HEK293 (cell line): ENCODE measurements around the gene ERVMER34-1.

Experiments used
- ZNF792 ChIP-seq: fragments of 450-650 bp; formaldehyde crosslinking; IDR thresholded peaks from 2 replicates; pipeline ENCODE4 v1.5.1; 2016; ENCODE audit warnings: missing biosample characterization, missing genetic modification characterization
- TF ChIP-seq, protein P1 (sequence below): fragments of 450-650 bp; formaldehyde crosslinking; IDR thresholded peaks from 2 replicates; pipeline ENCODE4 v1.5.1; 2016; ENCODE audit warnings: missing biosample characterization, missing genetic modification characterization

DNA sequence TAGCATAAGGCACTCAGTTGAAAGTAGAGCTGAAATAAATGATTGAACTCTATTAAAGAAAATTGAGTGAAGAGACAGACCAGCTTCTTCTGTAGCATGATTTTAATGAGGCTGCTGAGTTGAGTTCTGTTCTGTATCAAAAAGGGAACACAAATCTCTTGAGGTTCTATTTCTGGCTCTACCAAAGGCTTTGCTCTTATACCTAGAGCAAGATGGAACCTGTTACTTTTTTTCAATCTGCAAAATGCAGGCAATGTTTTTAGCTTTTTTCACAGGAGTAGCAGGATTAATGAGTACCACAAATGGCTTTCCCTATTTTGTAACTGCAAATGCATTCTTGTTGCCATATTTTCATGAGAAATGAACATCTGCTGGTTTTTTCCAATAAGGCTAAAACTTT is 4.2 kb upstream of the ERVMER34-1 start:
- TF ChIP-seq, protein P1, sequence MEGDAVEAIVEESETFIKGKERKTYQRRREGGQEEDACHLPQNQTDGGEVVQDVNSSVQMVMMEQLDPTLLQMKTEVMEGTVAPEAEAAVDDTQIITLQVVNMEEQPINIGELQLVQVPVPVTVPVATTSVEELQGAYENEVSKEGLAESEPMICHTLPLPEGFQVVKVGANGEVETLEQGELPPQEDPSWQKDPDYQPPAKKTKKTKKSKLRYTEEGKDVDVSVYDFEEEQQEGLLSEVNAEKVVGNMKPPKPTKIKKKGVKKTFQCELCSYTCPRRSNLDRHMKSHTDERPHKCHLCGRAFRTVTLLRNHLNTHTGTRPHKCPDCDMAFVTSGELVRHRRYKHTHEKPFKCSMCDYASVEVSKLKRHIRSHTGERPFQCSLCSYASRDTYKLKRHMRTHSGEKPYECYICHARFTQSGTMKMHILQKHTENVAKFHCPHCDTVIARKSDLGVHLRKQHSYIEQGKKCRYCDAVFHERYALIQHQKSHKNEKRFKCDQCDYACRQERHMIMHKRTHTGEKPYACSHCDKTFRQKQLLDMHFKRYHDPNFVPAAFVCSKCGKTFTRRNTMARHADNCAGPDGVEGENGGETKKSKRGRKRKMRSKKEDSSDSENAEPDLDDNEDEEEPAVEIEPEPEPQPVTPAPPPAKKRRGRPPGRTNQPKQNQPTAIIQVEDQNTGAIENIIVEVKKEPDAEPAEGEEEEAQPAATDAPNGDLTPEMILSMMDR, result no peak
- TF ChIP-seq ZNF792 (tag by site-specific recombination), result no peak
